ENCODE results near the gene CLEC3B.
"Not testable (repeated sequence)": the region's sequence is repeated elsewhere in the genome, so short reads cannot be mapped to it uniquely, and the experiment has no call there.

The CLEC3B gene

DNA sequence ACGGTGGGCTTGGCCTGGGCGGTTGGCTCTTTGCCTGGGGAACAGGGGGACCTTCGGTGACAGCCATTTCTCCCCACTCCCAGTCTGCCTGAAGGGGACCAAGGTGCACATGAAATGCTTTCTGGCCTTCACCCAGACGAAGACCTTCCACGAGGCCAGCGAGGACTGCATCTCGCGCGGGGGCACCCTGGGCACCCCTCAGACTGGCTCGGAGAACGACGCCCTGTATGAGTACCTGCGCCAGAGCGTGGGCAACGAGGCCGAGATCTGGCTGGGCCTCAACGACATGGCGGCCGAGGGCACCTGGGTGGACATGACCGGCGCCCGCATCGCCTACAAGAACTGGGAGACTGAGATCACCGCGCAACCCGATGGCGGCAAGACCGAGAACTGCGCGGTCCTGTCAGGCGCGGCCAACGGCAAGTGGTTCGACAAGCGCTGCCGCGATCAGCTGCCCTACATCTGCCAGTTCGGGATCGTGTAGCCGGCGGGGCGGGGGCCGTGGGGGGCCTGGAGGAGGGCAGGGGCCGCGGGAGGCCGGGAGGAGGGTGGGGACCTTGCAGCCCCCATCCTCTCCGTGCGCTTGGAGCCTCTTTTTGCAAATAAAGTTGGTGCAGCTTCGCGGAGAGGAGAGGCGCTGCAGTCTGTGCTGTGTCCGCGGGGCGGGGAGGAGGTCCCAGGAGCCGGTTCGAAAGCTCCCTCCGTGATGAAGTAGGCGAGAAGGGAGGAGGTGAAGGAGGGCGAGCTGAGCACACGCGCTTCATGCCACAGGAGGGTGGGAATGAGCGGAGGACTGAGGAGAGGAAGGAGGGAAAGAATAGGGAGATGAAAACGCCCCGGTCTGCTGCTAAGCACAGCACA lies 9.6 kb downstream of the CLEC3B start:
- DNase-seq (ENCODE audit: low read depth), result no peak

DNA sequence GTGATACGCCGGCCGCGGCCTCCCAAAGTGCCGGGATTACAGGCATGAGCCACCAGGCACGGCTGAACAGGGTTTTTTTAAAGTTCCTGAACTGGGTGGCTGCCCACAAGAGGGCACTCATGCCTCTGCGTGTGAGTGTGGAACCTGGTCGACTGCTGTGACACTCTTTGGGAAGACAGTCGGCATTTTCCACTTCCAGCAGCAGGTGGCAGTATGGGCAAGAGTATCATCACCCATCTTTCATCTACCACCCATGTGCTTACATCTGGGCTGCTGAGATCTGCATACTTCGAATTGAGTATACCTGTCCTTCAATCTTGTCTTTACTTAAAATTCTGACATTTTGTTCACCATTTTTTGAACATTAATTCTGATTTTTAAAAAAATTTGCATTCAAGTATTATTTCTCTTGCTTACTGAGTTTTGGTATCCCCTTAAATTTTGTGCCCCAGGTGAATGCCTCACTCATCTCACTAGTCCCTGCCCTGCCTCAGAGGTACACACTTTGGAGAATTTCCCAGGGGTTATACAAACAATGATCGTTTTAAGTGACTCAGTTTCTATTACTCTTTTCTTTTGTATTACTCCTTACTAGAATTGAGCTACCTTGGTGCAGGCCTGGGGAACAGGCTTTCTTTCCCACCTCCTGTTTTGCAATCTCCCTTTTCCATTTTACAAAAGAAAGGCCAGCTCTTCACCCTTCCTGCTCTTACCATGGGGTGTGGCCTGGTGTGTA lies 11.8 kb downstream of the CLEC3B start:
- peak; percentile 88 for DNase-seq (ENCODE audit: low read depth)

DNA sequence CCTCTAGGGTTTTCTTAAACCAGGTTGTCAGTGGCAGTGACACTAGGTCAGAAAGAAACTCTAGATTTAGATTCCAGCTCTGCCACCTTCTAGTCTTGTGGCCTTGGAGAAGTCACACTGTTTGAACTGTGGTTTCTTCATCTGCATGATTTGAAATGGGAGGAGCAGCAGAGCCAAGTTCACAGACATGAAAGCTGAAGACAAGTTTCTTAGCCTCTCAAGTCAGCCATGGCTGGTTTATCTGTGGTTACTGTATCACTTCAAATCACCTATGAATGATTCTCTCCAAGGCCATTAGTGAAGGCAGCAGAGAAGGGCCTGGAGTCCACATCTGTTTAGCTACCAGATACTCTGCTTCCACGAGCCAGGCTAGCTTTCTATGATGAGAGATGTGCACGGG lies 15.6 kb downstream of the CLEC3B start:
- no peak for DNase-seq (ENCODE audit: low read depth)

- no peak for DNase-seq (ENCODE audit: low read depth)
Observed at GRCh38 chr3:45042162-45042561, 16.1 kb downstream of the CLEC3B start.

- no peak for DNase-seq (ENCODE audit: low read depth)
Observed at GRCh38 chr3:45043728-45044299, 17.7 kb downstream of the CLEC3B start.

DNA sequence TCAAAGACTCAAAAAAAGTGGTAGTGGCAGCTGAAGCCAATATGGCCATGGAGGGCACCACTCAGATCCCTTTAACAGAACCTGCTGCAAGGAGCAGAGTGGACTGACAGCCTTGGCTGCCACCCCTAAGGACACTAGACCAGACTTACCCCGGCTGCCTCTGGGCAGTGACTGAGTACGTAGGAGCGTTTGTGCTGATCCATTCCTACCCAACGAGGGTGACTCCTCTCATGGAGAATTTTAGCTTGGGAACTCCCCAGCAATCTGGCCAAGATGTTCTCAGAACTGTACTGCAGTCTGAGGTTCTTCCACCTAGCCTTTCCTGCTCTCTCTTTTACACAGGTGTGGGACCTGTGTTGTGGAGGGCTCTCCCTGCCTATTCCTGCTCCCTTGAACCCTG lies 22.1 kb downstream of the CLEC3B start:
- no peak for DNase-seq (ENCODE audit: low read depth)

DNA sequence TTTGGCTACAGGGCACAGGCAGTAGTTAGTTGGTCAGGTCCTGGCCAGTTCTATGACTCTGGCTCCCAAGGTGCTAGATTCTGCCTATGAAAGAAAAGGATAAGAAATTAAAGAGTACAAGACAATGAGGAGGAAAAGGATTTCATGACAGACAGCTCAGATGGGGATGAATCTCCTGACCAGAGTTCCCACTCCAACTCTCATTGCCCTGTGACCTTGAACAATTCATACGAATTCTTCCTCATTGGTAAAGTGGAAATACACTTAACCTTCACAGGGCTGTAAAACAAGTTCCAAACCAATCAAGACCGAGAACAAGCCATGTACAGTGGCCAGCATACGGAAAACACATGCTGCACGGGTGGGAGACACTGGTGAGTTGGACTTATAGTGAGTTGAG lies 23.7 kb downstream of the CLEC3B start:
- no peak for DNase-seq (ENCODE audit: low read depth)

DNA sequence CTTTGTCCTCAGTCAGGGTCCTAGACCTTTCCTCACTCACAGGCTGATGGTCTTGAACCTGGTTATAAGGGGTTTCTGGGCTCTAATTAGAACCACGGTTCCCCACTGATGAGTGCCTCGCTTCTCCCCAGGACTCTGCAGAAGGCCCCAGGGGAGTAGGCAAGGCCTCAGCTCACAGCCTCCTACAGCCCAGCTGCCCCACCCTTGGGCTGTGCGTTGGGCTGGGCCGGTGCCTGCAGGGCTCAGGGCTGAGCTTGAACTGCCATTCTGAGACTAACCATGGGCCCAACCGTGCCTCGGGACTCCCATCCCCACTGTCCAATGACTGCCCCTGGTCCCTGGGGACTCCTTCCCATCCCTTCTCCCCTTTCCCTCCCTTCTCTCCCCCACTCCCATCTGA lies 25.6 kb downstream of the CLEC3B start:
- no peak for DNase-seq (ENCODE audit: low read depth)

GRCh38 chr3:45053805-45054195 lies 27.7 kb downstream of the CLEC3B start:
- DNase-seq (ENCODE audit: low read depth), result not testable (repeated sequence)

DNA sequence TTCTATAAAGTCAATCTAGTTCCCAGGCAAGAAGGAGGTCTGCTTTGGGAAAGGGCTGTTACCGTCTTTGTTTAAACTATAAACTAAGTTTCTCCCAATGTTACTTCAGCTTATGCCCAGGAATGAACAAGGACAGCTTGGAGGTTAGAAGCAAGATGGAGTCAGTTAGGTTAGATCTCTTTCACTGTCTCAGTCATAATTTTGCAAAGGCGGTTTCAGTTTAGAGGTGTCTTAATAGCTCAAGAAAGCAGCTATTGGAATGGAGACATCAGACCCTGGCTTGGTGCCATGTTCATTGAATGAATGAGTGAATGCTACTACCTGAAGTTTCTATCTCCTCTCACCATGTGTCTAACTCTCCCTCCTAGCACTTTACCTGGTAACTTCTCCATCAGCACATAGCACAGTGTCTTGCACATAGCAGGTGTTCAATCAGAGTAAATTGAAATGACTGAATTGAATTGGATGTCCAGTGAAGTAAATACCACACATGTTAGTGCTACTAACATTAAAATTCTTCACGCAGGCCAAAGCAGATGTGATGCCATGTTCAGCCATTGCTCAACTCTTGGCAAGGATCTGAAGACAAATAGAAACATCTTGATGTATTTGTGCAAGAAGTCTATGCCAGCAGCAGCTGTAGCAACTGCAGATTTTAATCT lies 28.2 kb downstream of the CLEC3B start:
- no peak for DNase-seq (ENCODE audit: low read depth)

GRCh38 chr3:45055032-45055410 lies 28.9 kb downstream of the CLEC3B start:
- DNase-seq (ENCODE audit: low read depth), result no peak

DNA sequence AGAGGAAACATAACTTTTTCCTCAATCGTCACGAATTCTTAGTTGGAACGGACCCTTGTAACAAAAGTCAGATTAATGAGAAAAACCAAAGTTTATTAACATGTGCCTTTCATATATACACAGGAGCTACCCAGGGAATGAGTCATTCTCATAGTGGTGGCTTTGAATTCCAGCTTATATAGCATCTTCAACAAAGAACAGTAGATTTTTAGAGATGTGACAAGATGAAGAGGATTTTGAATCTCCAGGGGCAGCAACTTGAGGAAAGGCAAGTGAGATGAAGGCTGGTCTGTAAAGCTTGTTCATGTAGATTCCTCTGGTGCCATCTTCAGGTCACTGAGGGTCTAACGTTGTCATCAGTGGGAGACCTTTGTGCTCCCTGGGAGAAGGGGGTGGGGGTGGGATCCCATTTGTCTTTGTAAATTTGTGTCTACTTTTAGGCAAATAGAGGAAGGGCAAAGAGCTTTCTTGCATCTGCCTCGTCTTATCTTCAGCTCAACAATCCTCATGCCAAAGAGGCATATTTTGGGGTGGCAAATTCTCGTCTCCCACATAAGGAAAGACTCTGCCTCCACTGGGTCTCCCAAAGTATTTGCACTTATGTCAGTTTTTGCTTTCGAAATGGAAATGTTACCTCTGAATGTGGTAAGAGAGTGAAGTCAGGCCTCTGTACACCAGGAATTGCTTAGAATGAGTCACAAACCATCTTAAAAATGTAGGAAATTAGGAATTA lies 29.5 kb downstream of the CLEC3B start:
- DNase-seq (ENCODE audit: low read depth), result no peak

GRCh38 chr3:45056608-45057301 lies 30.7 kb downstream of the CLEC3B start:
- DNase-seq (ENCODE audit: low read depth), result no peak

- no peak for DNase-seq (ENCODE audit: low read depth)
Observed at GRCh38 chr3:45057557-45057956, 31.5 kb downstream of the CLEC3B start.

GRCh38 chr3:45059132-45059531 lies 33.0 kb downstream of the CLEC3B start:
- DNase-seq (ENCODE audit: low read depth), result no peak

GRCh38 chr3:45060165-45060892 lies 34.2 kb downstream of the CLEC3B start:
- DNase-seq (ENCODE audit: low read depth), result no peak

- no peak for DNase-seq (ENCODE audit: low read depth)
Observed at GRCh38 chr3:45062697-45063070, 36.6 kb downstream of the CLEC3B start.

GRCh38 chr3:45064512-45065372 lies 38.6 kb downstream of the CLEC3B start:
- DNase-seq (ENCODE audit: low read depth), result peak; percentile 6

GRCh38 chr3:45065373-45065720 lies 39.2 kb downstream of the CLEC3B start:
- DNase-seq (ENCODE audit: low read depth), result no peak
